GM19324 (cell line): ENCODE results near the gene FEN1.

Experiments used
- ATAC-seq: cut with Tn5 transposase; IDR thresholded peaks from one replicate; pipeline ENCODE4 v1.9.1; 2021; ENCODE audit warnings: mild to moderate bottlenecking, moderate library complexity; ENCODE audit not compliant: unreplicated experiment, low FRiP score

Gene FEN1

GRCh38 chr11:61793083-61793828 is 545 bp downstream of the FEN1 start:
- ATAC-seq: no peak

DNA sequence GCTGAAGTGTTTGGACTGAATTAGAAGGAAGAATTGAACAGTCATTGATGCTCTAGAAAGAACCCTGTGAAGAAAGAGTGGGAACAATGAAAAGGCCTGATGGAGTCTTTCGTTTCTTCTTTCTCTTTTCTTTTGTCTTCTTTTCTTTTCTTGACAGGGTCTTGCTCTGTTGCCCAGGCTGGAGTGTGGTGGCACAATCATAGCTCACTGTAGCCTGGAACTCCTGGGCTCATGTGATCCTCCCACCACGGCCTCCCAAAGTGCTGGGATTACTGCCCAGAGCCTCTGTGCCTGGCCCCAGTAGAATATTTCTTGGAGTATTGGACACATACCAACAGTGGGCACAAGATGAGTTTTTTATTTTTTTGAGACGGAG is 1.1 kb downstream of the FEN1 start:
- no peak for ATAC-seq

- ATAC-seq: no peak
Observed at GRCh38 chr11:61794579-61794978, 1.9 kb downstream of the FEN1 start.

DNA sequence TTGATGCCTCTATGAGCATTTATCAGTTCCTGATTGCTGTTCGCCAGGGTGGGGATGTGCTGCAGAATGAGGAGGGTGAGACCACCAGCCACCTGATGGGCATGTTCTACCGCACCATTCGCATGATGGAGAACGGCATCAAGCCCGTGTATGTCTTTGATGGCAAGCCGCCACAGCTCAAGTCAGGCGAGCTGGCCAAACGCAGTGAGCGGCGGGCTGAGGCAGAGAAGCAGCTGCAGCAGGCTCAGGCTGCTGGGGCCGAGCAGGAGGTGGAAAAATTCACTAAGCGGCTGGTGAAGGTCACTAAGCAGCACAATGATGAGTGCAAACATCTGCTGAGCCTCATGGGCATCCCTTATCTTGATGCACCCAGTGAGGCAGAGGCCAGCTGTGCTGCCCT is 2.7 kb downstream of the FEN1 start:
- no peak for ATAC-seq

GRCh38 chr11:61795876-61796526 is 3.3 kb downstream of the FEN1 start:
- ATAC-seq: no peak

- ATAC-seq: no peak
Observed at GRCh38 chr11:61797263-61797944, 4.7 kb downstream of the FEN1 start.

DNA sequence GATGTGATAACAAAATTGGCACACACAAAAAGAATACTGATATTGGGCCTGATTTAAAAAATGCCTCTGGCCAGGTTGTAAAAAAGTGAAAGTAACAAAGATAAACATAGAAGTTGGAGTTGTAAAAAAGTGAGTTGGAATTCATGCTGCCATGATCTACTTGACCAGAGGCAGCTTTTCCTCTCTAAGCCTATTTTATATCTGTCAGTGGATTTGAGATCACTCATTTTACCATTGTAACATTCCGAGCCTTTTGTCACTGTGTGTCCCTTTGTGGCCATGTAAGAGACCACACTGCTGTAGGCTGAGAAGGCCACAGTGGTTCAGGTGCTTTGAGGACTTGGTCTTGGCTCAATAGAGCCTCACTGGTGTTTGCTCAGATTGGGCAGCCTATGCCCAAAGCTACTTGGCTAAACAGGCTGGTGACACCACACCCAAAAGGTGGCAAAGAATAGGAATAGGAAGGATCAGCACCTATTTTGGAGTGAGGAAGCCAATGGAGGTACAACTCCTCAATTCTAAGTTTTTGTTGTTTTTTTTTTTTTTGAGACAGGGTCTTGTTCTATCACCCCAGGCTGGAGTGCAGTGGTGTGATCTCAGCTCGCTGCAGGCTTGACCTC is 7.1 kb downstream of the FEN1 start:
- no peak for ATAC-seq

GRCh38 chr11:61800331-61801281 is 7.9 kb downstream of the FEN1 start:
- no peak for ATAC-seq

- ATAC-seq: no peak
Observed at GRCh38 chr11:61802605-61803004, 9.9 kb downstream of the FEN1 start.

GRCh38 chr11:61803889-61804647 is 11.4 kb downstream of the FEN1 start:
- no peak for ATAC-seq

DNA sequence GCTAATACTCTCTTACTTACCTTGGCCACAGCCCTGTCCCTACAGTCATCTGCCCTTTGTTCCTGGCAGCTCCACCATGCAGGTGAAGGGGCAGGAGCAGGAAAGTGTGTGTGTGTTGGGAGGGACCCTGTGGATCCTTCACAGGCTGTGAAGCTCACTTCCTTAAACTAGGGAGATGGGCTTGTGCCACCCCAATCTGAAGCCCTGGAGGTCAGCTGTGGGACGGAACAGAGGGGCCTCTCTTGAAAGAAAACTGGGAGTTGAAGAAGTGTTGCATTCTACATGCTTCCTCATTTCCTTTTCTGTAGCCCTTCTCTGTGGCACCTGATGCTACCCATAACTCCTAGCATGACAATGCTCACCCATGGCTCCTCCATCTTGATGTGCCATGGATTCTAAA is 12.4 kb downstream of the FEN1 start:
- ATAC-seq: no peak

- ATAC-seq: no peak
Observed at GRCh38 chr11:61806785-61807184, 14.1 kb downstream of the FEN1 start.

DNA sequence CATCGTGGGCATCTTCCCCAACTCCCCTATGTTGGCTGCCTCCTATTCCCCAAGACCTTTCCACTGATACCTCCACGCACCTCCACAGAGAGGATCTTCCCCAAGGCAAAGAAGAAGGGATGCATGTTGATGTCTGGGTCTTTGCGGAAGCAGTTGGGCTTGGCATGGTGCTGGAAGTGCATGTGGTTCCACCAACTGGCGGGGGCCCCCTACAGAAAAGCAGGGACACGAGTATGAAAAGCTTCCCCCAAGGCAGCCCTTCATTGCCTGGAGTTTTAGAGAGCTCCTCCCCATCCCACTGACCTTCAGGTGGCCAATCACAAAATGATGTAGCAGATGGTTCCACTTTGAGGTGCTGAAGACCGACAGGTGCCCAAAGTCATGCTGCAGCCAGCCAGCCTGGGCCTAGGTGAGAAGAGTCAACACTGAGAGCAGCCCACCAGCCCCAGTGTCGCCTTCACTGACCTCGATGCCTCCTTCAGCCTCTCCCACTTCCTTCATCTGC is 18.0 kb downstream of the FEN1 start:
- ATAC-seq: no peak

DNA sequence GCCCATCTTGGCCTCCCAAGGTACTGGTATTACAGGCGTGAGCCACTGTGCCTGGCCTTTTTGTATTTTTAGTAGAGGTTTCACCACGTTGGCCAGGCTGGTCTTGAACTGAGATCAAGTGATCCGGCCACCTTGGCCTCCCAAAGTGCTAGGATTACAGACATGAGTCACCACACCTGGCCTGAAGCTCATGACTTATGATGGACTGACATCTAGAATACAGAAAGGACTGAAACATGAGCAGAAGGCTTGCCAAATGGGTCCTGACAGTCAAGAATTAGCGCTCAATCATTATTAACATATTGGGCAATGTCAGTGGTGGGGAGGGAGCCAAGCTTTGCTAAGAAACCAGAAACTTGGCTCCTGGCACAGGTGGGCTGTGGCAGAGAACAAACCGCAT is 19.1 kb downstream of the FEN1 start:
- ATAC-seq: no peak

DNA sequence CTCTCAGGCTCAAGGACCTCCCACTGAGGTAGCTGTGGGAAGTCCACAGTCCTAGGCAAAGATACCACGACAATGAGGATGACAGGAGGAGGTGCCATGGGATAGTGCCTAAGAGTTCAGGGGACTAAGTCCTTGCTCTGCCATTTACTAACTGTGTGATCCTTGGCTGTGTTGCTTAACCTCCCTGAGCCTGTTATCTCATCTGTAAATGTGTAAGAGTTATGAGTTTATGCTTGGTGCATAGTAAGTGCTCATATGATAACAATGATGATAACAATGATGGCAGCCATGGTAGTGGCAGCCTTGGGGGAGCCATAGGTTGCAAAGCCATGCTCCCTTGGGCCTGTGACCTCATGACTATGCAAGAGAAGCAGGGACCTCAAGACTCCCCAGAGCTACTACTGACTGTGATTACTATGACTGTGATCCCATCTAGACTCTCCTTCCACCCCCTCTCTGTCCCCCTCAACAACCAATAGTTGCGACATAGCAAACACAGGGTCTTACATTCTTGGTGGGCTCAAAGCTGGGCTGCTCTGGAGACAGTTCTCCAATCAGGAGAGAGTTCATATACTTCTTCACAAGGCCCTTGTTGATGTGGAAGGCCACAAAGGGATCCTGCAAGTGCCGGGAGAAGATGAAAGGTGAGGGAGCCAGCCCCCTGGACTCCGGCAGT is 20.2 kb downstream of the FEN1 start:
- no peak for ATAC-seq

GRCh38 chr11:61814247-61814957 is 21.7 kb downstream of the FEN1 start:
- ATAC-seq: no peak

- ATAC-seq: peak; percentile 48
Observed at GRCh38 chr11:61814958-61815789, 22.5 kb downstream of the FEN1 start.
